H9 (cell line): ENCODE measurements around the gene PDE3A. TPM values are rescaled to one million over a fixed set of nuclear protein-coding genes. Genes with fewer than 3 reads are reported as not detected.

Experiments
- DNase-seq: peaks from one replicate; pipeline ENCODE4 v3.0.0-alpha.2; 2017
- H2AFZ ChIP-seq: one replicate; pipeline ENCODE4 v1.6.1; 2013; ENCODE audit warnings: mild to moderate bottlenecking, low read length, control low read depth, moderate library complexity
- H2AK5ac ChIP-seq: 2 replicates; pipeline ENCODE4 v1.6.1; 2013; ENCODE audit warnings: low read length, control low read depth, mixed read lengths; ENCODE audit not compliant: insufficient read length
- H2BK120ac ChIP-seq: one replicate; pipeline ENCODE4 v1.6.1; 2013; ENCODE audit warnings: low read depth, mild to moderate bottlenecking, low read length, control low read depth, inconsistent platforms; ENCODE audit not compliant: poor library complexity, severe bottlenecking
- H2BK12ac ChIP-seq: 2 replicates; pipeline ENCODE4 v1.6.1; 2013; ENCODE audit warnings: low read length, control low read depth, mixed read lengths, low read depth; ENCODE audit not compliant: insufficient read length
- H2BK15ac ChIP-seq: 2 replicates; pipeline ENCODE4 v1.6.1; 2013; ENCODE audit warnings: low read depth, low read length, control low read depth
- H2BK20ac ChIP-seq: one replicate; pipeline ENCODE4 v1.6.1; 2013; ENCODE audit warnings: low read depth, mild to moderate bottlenecking, low read length, control low read depth, inconsistent platforms; ENCODE audit not compliant: poor library complexity, severe bottlenecking
- H2BK5ac ChIP-seq: 2 replicates; pipeline ENCODE4 v1.6.1; 2013; ENCODE audit warnings: low read length, control low read depth, mixed read lengths; ENCODE audit not compliant: insufficient read length
- H3K14ac ChIP-seq: 2 replicates; pipeline ENCODE4 v1.6.1; 2013; ENCODE audit warnings: low read length, control low read depth; ENCODE audit not compliant: insufficient read depth
- H3K18ac ChIP-seq: 2 replicates; pipeline ENCODE4 v1.6.1; 2013; ENCODE audit warnings: low read depth, mild to moderate bottlenecking, mixed read lengths, low read length, control low read depth; ENCODE audit not compliant: insufficient read length
- H3K23ac ChIP-seq: 2 replicates; pipeline ENCODE4 v1.6.1; 2013; ENCODE audit warnings: low read length, control low read depth, mixed read lengths, low read depth; ENCODE audit not compliant: insufficient read length
- H3K23me2 ChIP-seq: 2 replicates; pipeline ENCODE4 v1.6.1; 2013; ENCODE audit warnings: low read depth, mild to moderate bottlenecking, mixed read lengths, low read length, control low read depth; ENCODE audit not compliant: insufficient read length, poor library complexity, severe bottlenecking
- H3K27ac ChIP-seq: 2 replicates; pipeline ENCODE4 v1.5.1; 2013; ENCODE audit warnings: low read length, control low read depth, mixed read lengths, low read depth; ENCODE audit not compliant: insufficient read length
- H3K27me3 ChIP-seq: 2 replicates; pipeline ENCODE4 v1.6.1; 2013; ENCODE audit warnings: low read length, control low read depth, inconsistent platforms; ENCODE audit not compliant: insufficient read depth
- H3K4ac ChIP-seq: 2 replicates; pipeline ENCODE4 v1.6.1; 2013; ENCODE audit warnings: low read depth, mild to moderate bottlenecking, control low read depth, inconsistent platforms, low read length, moderate library complexity
- H3K4me1 ChIP-seq: 2 replicates; pipeline ENCODE4 v1.6.1; 2013; ENCODE audit warnings: low read length, control low read depth, inconsistent platforms; ENCODE audit not compliant: insufficient read depth
- H3K4me2 ChIP-seq: 2 replicates; pipeline ENCODE4 v1.6.1; 2013; ENCODE audit warnings: low read length, control low read depth, mixed read lengths; ENCODE audit not compliant: insufficient read length, insufficient read depth
- H3K56ac ChIP-seq: 2 replicates; pipeline ENCODE4 v1.6.1; 2013; ENCODE audit warnings: low read depth, mild to moderate bottlenecking, mixed read lengths, low read length, control low read depth; ENCODE audit not compliant: insufficient read length
- H3K79me1 ChIP-seq: 2 replicates; pipeline ENCODE4 v1.6.1; 2013; ENCODE audit warnings: low read depth, mild to moderate bottlenecking, moderate library complexity, low read length, control low read depth, inconsistent platforms; ENCODE audit not compliant: insufficient read depth, poor library complexity, severe bottlenecking
- H3K79me2 ChIP-seq: 2 replicates; pipeline ENCODE4 v1.6.1; 2013; ENCODE audit warnings: low read length, control low read depth, inconsistent platforms; ENCODE audit not compliant: insufficient read depth
- H3K9ac ChIP-seq: 2 replicates; pipeline ENCODE4 v1.6.1; 2013; ENCODE audit warnings: low read length, control low read depth, mixed read lengths; ENCODE audit not compliant: insufficient read length; ENCODE audit errors: extremely low read depth
- H3K9me3 ChIP-seq: one replicate; pipeline ENCODE4 v1.6.1; 2013; ENCODE audit warnings: low read depth, low read length, inconsistent platforms; ENCODE audit not compliant: control insufficient read depth
- H3T11ph ChIP-seq: one replicate; pipeline ENCODE4 v1.6.1; 2013; ENCODE audit warnings: mild to moderate bottlenecking, low read length, control low read depth, inconsistent platforms
- H4K20me1 ChIP-seq: one replicate; pipeline ENCODE4 v1.6.1; 2013; ENCODE audit not compliant: control insufficient read depth, insufficient read length, insufficient read depth
- H4K5ac ChIP-seq: 2 replicates; pipeline ENCODE4 v1.6.1; 2013; ENCODE audit warnings: low read depth, mild to moderate bottlenecking, mixed read lengths, low read length, control low read depth; ENCODE audit not compliant: insufficient read length
- H4K8ac ChIP-seq: replicated peaks from 2 replicates; pipeline ENCODE4 v1.6.1; 2013; ENCODE audit warnings: low read length, control low read depth, mixed read lengths, low read depth; ENCODE audit not compliant: insufficient read length
- H4K91ac ChIP-seq: 2 replicates; pipeline ENCODE4 v1.6.1; 2013; ENCODE audit warnings: low read depth, mild to moderate bottlenecking, moderate library complexity, mixed read lengths, low read length, control low read depth; ENCODE audit not compliant: insufficient read length
- H3K27ac Mint-ChIP-seq, 3 experiments: 2 replicates in 2 of 3; 3 replicates in 1 of 3; pipeline ENCODE4 v1.8.0; 2020 to 2021; ENCODE audit warnings: mixed read lengths in 3 of 3, mild to moderate bottlenecking in 1 of 3, moderate library complexity in 1 of 3
- H3K27me3 Mint-ChIP-seq: 2 replicates; pipeline ENCODE4 v1.8.0; 2021; ENCODE audit warnings: low read depth, mild to moderate bottlenecking, moderate library complexity, mixed read lengths
- H3K36me3 Mint-ChIP-seq, 3 experiments: 2 replicates in 2 of 3; 3 replicates in 1 of 3; pipeline ENCODE4 v1.8.0; 2020 to 2021; ENCODE audit warnings: low read depth in 3 of 3, mixed read lengths in 3 of 3; ENCODE audit not compliant: insufficient read depth in 1 of 3
- H3K4me1 Mint-ChIP-seq, 2 experiments: 2 replicates each; pipeline ENCODE4 v1.8.0; 2020; ENCODE audit warnings: mixed read lengths in 2 of 2
- H3K4me3 Mint-ChIP-seq, 2 experiments: 2 replicates in 1 of 2; 3 replicates in 1 of 2; pipeline ENCODE4 v1.8.0; 2020 to 2021; ENCODE audit warnings: mild to moderate bottlenecking in 2 of 2, mixed read lengths in 2 of 2, moderate library complexity in 1 of 2
- H3K9me3 Mint-ChIP-seq, 2 experiments: 2 replicates in 1 of 2; 3 replicates in 1 of 2; pipeline ENCODE4 v1.8.0; 2020; ENCODE audit warnings: mild to moderate bottlenecking in 2 of 2, mixed read lengths in 2 of 2, moderate library complexity in 1 of 2
- CTCF ChIP-seq: fragments of 200-600 bp; sonication (generic); conservative IDR thresholded peaks from 3 replicates; pipeline ENCODE4 v1.8.0; 2021; ENCODE audit warnings: antibody characterized with exemption, mild to moderate bottlenecking
- WGBS: extraction: QIAGEN DNeasy Blood & Tissue Kit; methylation state at CpG from one replicate; pipeline ENCODE4 v1.1.7; 2013; ENCODE audit warnings: missing lambda C conversion rate, low lambda C conversion rate, mixed read lengths; ENCODE audit not compliant: insufficient read length; ENCODE audit errors: extremely low coverage; 5-methylcytosine and 5-hydroxymethylcytosine counted together
- total RNA-seq: library from RNA; stranded (reverse); gene quantifications from 2 replicates; pipeline ENCODE4 v1.2.1, GENCODE V29; 2021

The PDE3A gene
- total RNA-seq, 1 experiment from 2014 or later, result 3.0 TPM

- no peak overlapping the region for H2BK15ac ChIP-seq
- H3K23me2 ChIP-seq, result no peaks in the 10 kb centered on the region
- TF ChIP-seq CTCF, result no peak
- no peak for DNase-seq
- no peak overlapping the region for H3K9ac ChIP-seq
- no peak overlapping the region for H2AK5ac ChIP-seq
- no peak overlapping the region for H2BK12ac ChIP-seq
- no peak overlapping the region for H3K4me3 Mint-ChIP-seq
- no peaks in the 10 kb centered on the region; a peak in 1 of 4 replicates for H3K4me1 Mint-ChIP-seq
- H4K91ac ChIP-seq, result no peak overlapping the region
- H3K4me1 ChIP-seq, result no peaks in the 10 kb centered on the region
- H3K18ac ChIP-seq, result no peak overlapping the region
- no peak overlapping the region for H4K8ac ChIP-seq
- H3K27me3 Mint-ChIP-seq, result no peaks in the 10 kb centered on the region; the same call in 1 of the 2 replicates
- H3K9me3 ChIP-seq, result no peaks in the 10 kb centered on the region
- H3K9me3 Mint-ChIP-seq, result peaks cover 8 to 9% of the 10 kb centered on the region in 2 experiments; a peak in 3 of 5 replicates
- H2AFZ ChIP-seq, result no peak overlapping the region
- no peak overlapping the region for H3K27ac ChIP-seq
- no peak overlapping the region for H3K4ac ChIP-seq
- no peak overlapping the region for H2BK5ac ChIP-seq
- no peaks in the 10 kb centered on the region for H4K20me1 ChIP-seq
- no peaks in the 10 kb centered on the region for H3K79me1 ChIP-seq
- no peaks in the 10 kb centered on the region for H3K27me3 ChIP-seq
- H3K23ac ChIP-seq, result no peak overlapping the region
- no peak overlapping the region for H2BK20ac ChIP-seq
- H4K5ac ChIP-seq, result no peak overlapping the region
- peaks cover 10 to 19% (median 10%) of the 10 kb centered on the region in 3 experiments; a peak in 6 of 7 replicates for H3K36me3 Mint-ChIP-seq
- no peak overlapping the region for H3K56ac ChIP-seq
- no peak overlapping the region for H3T11ph ChIP-seq
- no peak overlapping the region for H3K27ac Mint-ChIP-seq
- H3K4me2 ChIP-seq, result no peak overlapping the region
- H2BK120ac ChIP-seq, result no peak overlapping the region
- no CpG with 5 or more reads among the region's 4 CpGs for WGBS
- no peak overlapping the region for H3K14ac ChIP-seq
- H3K79me2 ChIP-seq, result no peaks in the 10 kb centered on the region
Measured at GRCh38 chr12:20681334-20681733, 313.0 kb downstream of the PDE3A start.
